Measurements from ENCODE around the gene MDN1.

GRCh38 chr6:89650579-89650978 lies 169.0 kb downstream of the MDN1 start:
- no peak for TF ChIP-seq CTCF (IDR thresholded peaks at IDR 0.05)
- no peak for TF ChIP-seq POLR2A (IDR thresholded peaks at IDR 0.05)

Measured in uterus (tissue), 2 donors.